Right forelimb (tissue), 1 donor: ENCODE data around the gene MOV10.
"Not testable (repeated sequence)": the region's sequence is repeated elsewhere in the genome, so short reads cannot be mapped to it uniquely, and the experiment has no call there.

Experiments
- DNase-seq: peaks from one replicate; pipeline ENCODE4 v3.0.0-alpha.2; 2018

The MOV10 gene

DNA sequence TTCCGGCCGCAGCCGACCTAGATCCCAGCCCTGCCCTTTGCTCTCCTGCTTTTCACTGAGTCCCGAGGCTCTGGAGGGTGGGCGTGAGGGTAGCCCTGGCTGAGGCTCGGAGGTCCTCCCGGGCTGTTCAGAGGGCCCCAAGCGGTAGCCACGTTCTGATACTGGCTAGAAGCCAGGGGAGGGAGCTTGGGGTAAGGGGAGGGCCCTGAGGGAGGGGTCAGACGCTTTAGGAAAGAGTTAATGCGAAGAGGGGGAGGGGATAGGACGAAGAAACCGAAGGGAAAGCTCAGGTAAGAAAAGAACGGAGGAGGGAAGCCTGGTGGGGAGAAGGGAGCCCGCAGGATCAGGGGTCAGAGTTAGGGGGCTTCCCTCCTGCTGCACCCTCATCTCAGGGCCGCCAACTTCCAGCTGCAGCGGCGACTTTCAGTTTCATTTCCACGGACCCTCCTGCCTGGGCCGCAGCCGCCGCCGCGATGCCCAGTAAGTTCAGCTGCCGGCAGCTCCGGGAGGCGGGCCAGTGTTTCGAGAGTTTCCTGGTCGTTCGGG, at the start of gene MOV10:
MOV10 (plus strand) TSS at position 220 of the 546 bp plus-strand sequence; CDS start at position 474, 254 bp downstream.
- DNase-seq = peak; percentile 84

DNA sequence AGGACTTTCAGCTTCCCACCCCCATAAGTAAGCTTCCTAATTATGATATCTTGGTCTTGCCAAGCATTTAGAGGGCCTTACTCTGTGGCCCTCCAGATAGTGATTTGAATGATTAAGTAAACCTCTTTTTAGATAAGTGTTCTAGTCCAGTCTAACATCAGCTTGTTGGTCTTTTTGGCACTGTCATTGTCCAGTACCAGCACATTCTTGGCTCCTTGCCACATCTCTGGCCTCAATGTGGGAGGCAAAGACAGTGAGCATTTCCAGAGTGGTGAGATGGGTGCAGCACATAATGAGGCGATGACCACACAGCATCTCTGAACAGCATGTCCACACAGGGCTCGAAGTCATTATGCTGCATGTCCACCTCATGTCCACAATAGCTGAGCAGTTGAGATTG, 48.8 kb upstream of the MOV10 start:
- no peak for DNase-seq

DNA sequence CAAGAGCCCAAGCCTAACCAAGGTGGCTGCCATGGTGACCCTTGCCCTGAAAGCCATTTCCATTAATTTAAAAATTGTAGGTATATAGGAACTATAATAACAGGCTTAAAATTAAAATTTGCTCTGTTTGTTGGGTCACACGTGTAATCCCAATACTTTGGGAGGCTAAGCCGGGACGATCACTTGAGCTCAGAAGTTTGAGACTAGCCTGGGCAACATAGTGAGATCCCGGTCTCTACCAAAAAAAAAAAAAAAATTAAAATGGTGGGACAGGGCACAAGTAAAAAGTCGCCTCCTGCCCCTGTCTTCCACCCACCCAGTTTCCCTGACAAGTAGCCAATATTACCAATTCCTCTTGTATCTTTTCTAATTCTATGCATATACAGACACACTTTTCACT, 48.3 kb upstream of the MOV10 start:
- no peak for DNase-seq

DNA sequence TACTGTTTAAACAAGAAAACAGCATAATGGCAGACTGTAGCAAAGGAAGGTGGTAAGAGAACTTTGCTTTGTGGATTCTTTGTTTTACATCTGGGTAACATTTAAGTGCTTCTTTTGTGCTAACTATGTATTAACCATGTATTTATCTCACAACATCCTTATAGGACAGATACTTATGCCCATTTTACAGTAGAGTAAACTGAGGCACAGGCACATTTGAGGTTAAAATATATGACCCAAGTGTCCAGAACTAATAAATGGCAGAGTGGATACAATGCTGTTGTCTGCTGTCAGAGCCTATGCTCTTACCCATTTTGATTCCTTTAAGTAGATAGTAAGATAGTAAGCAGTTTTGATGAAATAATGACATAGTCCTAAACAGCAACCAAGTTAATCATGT, 47.6 kb upstream of the MOV10 start:
- no peak for DNase-seq

- no peak for DNase-seq
Measured at GRCh38 chr1:112628516-112628915, 45.9 kb upstream of the MOV10 start.

DNA sequence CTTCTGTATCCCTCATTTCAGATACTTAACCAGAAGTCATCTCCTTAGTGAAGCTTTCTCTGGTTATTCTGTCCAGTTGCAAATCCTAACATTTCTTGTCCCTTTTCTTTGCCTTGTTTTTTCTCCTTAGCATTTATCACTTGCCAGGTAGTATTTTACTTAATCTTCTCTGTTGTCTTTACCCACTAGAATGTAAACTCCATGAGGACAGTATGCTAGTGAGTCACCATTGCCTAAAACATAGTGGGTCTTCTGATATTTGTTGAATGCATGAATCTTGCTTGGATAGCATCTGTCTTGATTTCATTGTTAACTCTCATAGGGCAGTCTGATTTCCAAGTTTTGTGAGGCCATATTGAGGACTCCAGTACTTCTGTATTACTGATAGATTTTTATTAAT, 45.2 kb upstream of the MOV10 start:
- no peak for DNase-seq

GRCh38 chr1:112633628-112634027, 40.8 kb upstream of the MOV10 start:
- no peak for DNase-seq

GRCh38 chr1:112634367-112634766, 40.1 kb upstream of the MOV10 start:
- DNase-seq = no peak

- no peak for DNase-seq
Measured at GRCh38 chr1:112636056-112636455, 38.4 kb upstream of the MOV10 start.

DNA sequence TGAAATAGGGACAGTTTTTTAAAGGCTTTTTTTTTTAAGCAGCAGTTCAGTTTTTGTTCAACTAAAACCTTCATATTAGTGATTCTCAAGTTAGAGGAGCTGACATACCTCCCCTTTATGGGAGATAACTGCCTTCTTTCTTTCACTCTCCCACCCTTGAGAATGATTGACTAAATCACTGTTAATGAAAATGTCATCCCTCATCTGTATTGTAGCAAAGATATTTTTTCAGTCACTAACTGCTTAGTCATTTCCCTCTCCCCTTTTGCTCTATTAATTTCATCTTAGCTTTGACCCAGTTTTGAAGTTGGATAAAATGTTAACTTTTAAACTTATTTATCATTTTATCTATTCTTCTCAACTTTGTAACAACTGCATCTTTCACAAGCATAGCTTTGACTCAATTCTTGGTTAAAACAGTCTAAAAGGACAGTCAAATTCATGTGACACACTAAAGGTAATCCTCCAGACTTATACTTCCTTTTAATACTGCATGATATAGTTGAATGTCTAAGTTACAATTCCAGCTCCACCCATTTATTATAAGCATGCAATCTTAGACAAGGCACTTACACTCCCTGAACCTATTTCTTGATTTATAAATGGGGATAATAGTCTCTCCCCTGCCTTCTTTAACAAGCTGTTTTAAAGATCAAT, 37.7 kb upstream of the MOV10 start:
- no peak for DNase-seq

DNA sequence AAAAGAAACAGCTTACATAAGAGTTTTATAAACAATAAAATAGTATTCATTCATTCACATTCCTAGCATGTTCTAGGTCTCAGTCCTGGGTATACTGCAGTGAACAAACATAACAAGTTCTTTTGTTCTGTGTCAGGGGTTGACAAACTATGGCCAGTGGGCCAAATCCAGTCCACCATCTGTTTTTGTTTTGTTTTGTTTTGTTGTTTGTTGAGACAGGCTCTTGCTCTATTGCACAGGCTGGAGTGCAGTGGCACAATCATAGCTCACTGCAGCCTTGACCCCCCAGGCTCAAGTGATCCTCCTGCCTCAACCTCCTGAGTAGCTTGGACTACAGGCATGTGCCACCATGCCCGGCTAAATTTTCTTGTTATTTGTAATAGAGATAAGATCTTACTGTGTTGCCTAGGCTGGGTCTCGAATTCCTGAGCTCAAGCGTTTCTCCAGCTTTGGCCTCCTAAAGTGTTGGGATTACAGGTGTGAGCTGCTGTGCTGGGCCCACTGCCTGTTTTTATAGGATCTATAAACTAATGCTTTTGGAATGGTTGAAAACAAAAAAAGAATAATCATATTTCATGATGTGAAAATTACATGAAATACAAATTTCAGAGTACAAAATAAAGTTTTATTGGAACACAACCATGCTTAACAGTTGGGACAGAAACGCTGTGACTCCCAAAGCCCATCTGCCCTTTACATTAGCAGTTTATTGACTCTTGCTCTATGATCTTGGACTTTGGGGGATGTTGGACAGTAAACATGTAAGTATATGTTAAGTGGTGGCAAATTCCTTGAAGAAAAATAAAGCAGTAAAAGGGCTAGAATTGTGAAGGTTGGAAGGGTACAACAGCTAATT, 37.0 kb upstream of the MOV10 start:
- DNase-seq = no peak

- no peak for DNase-seq
Measured at GRCh38 chr1:112638110-112638428, 36.4 kb upstream of the MOV10 start.

DNA sequence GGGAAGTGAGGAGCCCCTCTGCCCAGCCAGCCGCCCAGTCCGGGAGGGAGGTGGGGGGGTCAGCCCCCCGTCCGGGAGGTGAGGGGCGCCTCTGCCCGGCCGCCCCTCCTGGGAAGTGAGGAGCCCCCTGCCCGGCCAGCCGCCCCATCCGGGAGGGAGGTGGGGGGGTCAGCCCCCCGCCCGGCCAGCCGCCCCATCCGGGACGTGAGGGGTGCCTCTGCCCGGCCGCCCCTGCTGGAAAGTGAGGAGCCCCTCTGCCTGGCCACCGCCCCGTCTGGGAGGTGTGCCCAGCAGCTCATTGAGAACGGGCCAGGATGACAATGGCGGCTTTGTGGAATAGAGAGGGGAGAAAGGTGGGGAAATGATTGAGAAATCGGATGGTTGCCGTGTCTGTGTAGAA, 34.0 kb upstream of the MOV10 start:
- not testable (repeated sequence) for DNase-seq

DNA sequence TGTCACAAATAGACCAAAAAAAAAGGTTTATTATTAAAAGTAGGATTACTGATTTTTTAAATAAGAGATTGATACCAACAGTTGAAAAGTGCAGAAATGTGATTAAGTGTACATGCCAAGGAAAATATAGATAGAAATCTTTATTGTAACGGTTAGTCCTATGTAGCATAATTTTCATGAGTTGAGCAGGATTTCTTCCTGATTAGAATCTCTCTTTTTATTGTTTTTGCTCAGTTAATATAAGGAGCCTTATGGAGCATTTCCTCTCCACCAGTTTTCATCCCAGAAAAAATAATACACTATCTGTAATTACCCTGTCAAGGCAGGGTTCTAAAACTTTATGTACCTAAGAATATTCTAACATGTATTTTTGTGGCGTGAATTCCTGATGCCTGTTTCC, 31.4 kb upstream of the MOV10 start:
- DNase-seq = no peak

- no peak for DNase-seq
Measured at GRCh38 chr1:112646225-112646624, 28.2 kb upstream of the MOV10 start.

GRCh38 chr1:112651205-112651604, 23.3 kb upstream of the MOV10 start:
- no peak for DNase-seq

- no peak for DNase-seq
Measured at GRCh38 chr1:112665857-112666256, 8.6 kb upstream of the MOV10 start.

DNA sequence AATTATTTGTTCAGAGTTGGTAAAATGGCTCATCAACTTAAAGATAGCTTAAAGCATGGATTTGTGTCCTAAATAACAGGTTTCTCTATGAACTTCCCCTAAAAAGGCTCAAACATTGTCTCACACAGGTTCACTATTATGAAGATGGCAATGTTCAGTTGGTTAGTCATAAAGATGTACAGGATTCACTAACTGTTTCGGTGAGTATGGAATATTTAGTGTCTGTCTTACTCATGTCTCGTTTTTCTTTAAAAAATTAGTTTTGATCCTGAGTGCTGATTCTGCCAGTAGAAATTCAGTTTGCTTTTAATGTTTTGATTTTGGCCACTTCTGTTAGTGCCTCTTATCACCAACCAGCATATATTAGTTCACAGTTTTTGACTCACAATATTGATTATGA, 7.5 kb upstream of the MOV10 start:
- DNase-seq = no peak

GRCh38 chr1:112672009-112672408, 2.5 kb upstream of the MOV10 start:
- no peak for DNase-seq

GRCh38 chr1:112672842-112673241, 1.6 kb upstream of the MOV10 start:
- DNase-seq = no peak

DNA sequence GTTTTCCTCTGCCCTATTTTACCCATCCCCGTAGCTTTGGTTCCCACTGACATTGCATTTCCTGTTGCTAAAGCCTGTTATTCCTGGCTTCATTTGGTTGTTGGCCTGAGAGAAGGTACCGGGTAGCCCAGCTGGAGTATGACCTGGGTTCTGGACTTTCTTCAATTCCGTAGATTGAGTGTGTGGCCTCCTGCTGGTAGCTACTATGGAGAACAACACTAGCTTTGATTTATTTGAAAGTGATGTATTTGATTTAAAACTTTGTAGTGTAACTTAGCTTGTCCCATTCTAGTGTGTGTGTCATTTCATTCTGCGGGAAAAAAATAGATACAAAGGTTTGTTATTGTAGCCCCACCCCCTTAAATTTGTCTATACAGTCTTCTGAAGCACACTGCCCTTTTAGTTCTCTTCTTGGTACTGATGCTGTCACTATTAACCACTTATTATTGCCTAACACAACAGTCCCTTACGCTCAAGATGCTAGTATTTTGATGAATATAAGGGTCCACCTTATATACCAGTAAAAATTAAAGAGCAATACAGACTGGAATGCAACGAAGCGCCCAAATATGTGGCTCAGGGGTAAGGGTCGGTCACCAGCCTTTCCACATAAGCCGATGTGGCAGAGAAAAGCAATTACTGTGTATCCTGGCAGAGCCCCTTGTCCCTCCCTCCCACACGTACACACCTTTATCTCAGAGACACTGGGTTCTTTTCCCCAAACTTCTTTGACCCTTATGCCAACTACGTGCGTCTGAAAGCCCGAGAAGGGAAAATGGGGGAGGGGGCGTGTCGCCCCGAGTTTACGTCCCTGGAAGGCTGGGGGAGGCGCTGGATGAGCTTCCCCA, 643 bp upstream of the MOV10 start:
- DNase-seq = peak; percentile 47

DNA sequence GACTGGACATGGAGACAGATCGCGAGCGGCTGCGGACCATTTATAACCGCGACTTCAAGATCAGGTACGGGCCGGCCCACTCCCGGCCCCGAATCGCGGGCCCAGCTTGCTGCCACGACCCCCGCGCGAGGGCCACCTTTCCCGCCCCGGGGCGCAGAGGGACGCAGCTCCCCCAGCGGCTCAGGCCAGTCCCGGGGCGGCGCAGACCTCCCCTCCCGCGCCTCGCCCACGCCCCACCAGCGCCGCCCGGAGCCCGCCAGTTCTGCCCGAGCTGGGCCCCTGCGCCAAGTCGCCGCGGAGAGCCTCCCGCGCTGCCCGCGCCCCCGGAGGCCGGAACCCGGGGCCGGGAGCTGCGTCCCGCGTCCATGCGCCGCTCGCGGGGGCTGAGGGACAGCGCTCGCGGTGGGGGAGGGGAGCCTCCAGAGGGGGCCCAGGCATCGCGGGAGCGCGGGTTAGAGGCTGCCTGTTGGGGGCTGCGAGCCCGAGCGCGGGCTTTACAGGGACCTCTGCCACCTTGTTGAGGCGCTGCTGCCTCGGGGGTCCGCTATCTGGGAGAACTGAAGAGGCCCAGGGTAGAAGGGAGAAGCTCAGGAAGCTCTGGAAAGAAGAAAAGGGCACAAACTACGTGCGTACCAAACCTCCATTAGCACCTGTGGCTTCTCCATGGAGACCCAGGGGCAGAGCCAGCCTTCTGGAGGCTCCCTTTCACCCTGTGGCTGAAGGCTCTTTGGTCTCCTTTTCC, 698 bp downstream of the MOV10 start:
- DNase-seq = peak; percentile 80
